HG03045 (cell line): Measurements from ENCODE around the gene SCAMP5.
A peak's percentile ranks its signal among the peaks of the same experiment; 100 is the strongest.

Source experiments
- ATAC-seq: cut with Tn5 transposase; IDR thresholded peaks from one replicate; pipeline ENCODE4 v1.9.1; 2021; ENCODE audit warnings: mild to moderate bottlenecking, moderate library complexity; ENCODE audit not compliant: unreplicated experiment

The SCAMP5 gene, protein sequence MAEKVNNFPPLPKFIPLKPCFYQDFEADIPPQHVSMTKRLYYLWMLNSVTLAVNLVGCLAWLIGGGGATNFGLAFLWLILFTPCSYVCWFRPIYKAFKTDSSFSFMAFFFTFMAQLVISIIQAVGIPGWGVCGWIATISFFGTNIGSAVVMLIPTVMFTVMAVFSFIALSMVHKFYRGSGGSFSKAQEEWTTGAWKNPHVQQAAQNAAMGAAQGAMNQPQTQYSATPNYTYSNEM

GRCh38 chr15:74995182-74995778 is at the start of gene SCAMP5:
SCAMP5 (plus strand) TSS chr15:74995563; CDS start chr15:75011840, 16,277 bp downstream.
- ATAC-seq = peak; percentile 51

GRCh38 chr15:74950078-74950908 is 45.1 kb upstream of the SCAMP5 start:
- ATAC-seq = no peak

DNA sequence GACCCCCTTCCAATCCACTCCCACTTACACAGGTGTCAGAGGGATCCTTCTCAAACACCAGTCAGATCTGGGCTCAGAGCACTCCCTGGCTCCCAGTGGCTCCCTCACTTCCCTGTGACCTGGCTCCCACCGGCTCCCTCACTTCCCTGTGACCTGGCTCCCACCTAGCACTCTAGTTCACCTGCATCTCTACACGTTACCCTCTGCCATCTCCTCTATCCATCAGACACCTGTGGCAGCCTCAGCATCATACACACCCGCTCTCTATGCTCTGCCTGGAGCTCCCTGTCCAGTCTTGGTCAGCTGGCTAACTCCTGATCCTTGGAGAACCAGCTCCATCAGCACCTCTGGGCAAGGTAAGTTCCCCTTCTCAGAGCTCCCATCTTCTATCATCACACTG is 44.4 kb upstream of the SCAMP5 start:
- ATAC-seq = no peak

DNA sequence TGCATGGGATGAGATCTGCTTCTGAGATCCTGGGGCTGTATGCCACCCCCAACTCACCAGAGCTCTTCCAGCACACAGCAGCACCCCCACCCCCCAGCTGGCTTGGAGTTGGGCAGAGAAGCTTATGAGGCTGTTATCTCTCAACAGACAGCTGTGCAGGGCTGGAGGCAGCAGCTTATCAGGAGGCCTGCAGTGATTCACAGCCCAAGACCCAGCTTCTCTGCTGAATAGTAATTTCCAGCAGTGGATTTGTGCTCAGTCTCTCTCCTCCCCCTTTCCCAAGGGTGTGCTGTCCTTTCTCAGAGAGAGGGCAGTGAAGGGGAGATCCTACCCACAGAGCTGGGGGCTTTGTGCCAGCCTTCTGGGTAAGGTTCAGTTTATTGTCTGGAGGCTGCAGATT is 40.8 kb upstream of the SCAMP5 start:
- no peak for ATAC-seq

- ATAC-seq = no peak
These were observed 40.3 kb upstream of the SCAMP5 start for GRCh38 chr15:74955017-74955416.

DNA sequence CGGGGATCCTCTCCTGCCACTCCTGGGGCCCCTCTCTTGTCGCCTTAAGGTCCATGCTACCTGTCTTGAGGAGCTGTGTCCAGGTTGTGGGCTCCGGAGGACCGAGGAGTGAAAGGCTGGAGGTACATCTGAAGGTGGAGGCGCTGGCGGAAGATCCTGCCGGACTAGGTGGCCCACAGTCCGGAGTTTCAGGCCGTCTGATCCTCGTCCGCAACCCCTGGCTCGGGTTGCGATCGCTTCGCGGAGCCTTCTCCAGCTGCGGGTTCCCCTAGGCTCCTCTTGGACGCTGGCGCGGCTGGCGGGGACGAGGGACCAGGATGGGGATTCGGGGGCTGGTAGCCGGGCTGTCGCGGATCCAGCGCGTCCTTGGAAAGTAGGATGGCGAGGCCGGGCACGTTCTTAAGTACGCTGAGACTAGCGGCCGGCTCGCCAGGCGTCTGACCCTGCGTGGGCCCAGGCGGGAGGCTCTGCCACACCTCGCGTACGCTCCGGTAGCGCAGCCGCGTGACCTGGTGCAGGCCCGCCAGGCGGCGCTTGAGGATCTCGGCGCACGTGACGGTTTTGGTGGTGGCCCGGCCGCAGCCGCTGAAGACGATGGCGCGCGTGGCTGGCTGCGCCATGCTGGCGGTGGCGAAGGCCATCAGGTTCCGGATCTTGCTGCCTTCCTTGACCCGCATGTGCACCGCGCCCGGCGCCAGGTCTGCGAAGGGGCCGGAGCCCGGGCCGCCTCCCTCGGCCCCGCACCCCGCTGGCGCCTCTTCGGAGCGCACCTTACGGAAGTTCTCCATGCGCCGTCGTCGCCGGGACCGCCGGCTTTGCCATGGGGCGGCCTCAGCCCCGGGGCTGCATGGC is 39.3 kb upstream of the SCAMP5 start:
- ATAC-seq = peak; percentile 44

DNA sequence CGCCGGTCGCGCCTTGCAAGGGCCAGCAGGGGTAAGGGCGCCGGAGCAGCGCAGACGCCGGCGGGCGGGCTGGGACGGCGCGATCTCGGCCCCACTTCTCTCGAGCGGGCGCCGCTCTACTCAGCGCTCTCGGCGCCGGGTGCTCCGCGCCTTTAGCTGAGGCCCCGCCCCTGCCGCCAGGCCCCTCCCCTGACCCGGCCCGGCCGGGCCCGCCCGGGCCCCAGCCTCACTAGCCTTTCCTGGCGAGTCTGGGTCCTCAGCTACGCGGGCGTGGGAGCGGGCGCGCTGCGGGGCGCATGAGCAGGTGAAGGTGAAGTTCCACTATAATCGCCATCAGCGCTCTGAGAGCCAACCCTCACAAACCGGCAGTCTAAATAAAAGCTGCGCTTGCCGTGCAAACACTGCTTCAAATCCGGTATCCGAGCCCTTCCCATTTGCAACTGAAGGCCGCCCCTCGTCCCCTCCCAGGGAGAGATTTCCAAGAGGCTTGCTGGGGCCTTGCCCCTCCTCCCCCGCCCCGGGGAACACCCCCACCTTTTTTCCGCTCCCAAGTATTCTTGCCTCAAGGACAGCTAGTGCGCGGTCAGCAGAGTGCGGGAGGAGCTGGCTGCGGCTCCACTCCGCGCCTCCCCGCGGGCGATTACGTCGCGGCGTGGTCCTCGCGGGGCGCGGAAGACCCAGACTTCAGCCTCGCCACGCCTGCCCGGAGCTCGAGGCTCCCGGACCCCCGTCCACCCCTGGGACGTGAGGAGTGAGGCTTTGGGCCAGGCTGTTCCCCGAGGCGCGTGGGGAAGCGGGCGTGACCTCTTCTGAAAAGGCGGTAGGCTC is 38.5 kb upstream of the SCAMP5 start, which contains the start of gene RPP25:
Gene RPP25, minus strand, starts transcription at position 125 of the 828 bp plus-strand sequence. CDS start 189 bp downstream, outside the sequence.
- peak; percentile 80 for ATAC-seq

- ATAC-seq = no peak
These were observed 37.8 kb upstream of the SCAMP5 start for GRCh38 chr15:74957476-74958035.

DNA sequence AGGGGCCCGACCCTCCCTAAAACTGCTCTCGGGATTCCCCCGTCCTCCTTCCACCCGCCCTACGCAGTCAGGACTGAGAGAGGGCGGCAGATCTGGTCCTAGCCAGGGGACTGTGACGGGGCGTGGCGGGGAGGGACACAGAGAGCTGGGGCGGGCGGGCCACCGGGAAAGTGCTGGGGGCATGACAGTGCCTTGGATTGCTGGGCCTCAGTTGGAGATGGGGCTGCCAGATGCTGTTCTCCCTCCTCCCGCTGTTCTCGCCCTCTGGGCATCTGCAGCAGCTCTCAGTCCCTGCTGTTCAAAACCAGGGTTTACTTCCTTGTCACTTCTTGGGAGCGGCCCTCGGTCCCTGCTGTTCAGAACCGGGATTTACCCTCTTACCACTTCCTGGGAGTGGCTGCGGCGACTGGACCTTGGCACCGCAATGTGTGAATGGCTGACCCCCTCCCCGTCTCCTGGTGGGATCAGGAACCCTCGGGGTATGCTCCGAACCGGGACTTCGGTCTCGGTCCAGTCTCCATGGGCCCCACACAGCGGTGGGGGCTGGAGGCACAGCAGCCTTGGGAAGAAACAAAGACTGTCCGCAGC is 36.9 kb upstream of the SCAMP5 start:
- no peak for ATAC-seq

DNA sequence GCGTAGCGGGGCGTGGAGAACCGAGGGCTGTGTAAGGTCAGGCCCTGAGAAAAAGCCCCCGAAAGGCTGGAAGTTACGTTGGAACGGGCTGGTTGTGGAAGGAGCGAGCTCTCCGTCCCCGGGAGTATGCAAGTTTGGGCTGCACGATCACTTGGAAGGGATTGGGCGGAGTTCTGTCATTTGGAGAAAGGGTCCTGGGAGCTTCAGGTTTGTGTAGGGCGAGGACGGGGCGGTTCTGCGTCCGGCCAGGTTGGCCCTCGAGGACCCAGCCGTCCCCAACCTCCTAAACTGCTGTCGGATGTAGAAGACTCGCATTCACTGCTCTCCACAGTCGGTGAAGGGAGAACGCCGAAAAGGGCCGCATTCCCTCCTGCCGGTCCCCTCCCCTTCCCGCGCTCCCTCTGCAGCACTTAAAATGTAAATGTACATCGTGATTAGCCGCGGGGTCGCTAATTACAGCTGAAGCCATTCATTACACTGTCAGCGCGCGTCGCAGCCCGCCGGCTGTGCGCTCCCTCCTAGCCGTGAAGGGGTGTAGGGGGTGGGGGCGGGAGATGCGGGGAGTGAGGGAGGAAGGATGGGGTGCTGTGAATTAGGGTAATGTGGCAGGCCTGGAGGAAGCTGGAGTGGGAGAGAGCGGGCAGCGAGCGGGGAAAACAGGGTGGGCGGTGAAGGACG is 36.3 kb upstream of the SCAMP5 start:
- ATAC-seq = no peak

- no peak for ATAC-seq
These were observed 35.8 kb upstream of the SCAMP5 start for GRCh38 chr15:74959586-74959939.

GRCh38 chr15:74960286-74960685 is 35.1 kb upstream of the SCAMP5 start:
- no peak for ATAC-seq

DNA sequence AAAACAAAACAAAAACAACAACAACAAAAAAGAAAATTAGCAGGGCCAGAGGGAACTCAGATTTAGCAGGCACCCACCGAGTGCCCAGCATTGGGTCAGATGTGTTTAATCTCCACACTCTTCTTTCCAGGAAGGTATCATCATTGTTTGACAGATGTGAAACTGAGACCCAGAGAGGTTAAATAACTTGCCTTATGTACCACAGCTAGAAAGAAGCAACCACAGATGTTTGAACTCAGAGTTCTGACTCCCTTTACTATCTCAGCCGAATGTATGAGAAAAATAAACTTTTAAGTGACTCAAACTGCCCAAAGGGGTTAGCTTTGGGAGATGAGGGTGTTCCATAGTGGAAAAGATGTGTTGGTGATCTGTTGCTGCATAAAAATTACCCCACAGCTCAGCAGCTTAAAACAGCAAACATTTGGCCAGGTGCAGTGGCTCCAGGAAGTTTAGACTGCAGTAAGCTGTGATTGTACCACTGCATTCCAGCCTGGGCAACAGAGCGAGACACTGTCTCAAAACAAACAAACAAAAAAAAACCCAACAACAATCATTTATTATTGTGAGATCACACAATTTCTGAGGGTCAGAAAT is 34.3 kb upstream of the SCAMP5 start:
- ATAC-seq = no peak

GRCh38 chr15:74961616-74962015 is 33.7 kb upstream of the SCAMP5 start:
- ATAC-seq = no peak

- no peak for ATAC-seq
These were observed 33.1 kb upstream of the SCAMP5 start for GRCh38 chr15:74962219-74962618.

GRCh38 chr15:74962671-74963070 is 32.7 kb upstream of the SCAMP5 start:
- no peak for ATAC-seq

GRCh38 chr15:74963213-74963612 is 32.1 kb upstream of the SCAMP5 start:
- ATAC-seq = no peak

DNA sequence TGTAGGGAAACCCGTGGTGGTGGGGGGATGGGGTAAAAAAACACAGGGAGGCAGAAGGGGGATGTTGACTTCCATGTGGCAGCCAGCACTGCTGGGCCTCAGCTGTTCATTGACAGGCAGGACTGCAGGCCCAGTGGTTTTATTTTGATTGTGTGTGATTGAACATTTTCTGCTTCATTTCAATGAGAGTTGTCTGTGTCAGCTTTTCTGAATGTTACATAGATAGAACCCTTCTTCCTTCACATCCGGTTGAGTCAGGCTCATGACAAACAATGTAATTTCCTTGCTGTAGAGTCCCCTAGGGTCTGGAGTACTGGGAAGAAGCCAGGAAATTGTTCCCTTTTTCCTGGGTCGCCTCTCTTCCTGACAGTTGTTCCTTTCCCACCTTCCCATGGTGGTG is 30.6 kb upstream of the SCAMP5 start:
- ATAC-seq = no peak
